Stimulated activated CD4-positive, alpha-beta T cell treated with anti-CD3 and anti-CD28 coated beads, TNF-alpha, amount 100 ng/mL, for 24 hours (primary cell): ENCODE results near the gene G6PD.
A peak's percentile ranks its signal among the peaks of the same experiment; 100 is the strongest.
"Not testable (repeated sequence)": the region's sequence is repeated elsewhere in the genome, so short reads cannot be mapped to it uniquely, and the experiment has no call there.

Experiments
- DNase-seq, 3 experiments: peaks; one replicate each; pipeline ENCODE4 v3.0.0-alpha.2; 2020; ENCODE audit warnings: low read depth in 3 of 3

The G6PD gene

GRCh38 chrX:154515090-154515965, 31.3 kb downstream of the G6PD start:
- DNase-seq, result peak in 1 of 3 experiments; percentile 15

GRCh38 chrX:154513716-154514115, 32.9 kb downstream of the G6PD start:
- no peak for DNase-seq

GRCh38 chrX:154512879-154513553, 33.6 kb downstream of the G6PD start:
- no peak for DNase-seq

GRCh38 chrX:154511761-154512160, 34.9 kb downstream of the G6PD start:
- no peak for DNase-seq

- DNase-seq, result no peak
Measured at GRCh38 chrX:154509455-154509854, 37.2 kb downstream of the G6PD start.

GRCh38 chrX:154508384-154508745, 38.3 kb downstream of the G6PD start:
- DNase-seq, result no peak

GRCh38 chrX:154507673-154508383, 38.8 kb downstream of the G6PD start:
- no peak for DNase-seq

- no peak for DNase-seq
Measured at GRCh38 chrX:154506483-154507332, 39.9 kb downstream of the G6PD start.

- DNase-seq, result no peak
Measured at GRCh38 chrX:154505734-154506133, 40.9 kb downstream of the G6PD start.

GRCh38 chrX:154502989-154503388, 43.7 kb downstream of the G6PD start:
- DNase-seq, result no peak

- DNase-seq, result no peak
Measured at GRCh38 chrX:154502098-154502497, 44.5 kb downstream of the G6PD start.

GRCh38 chrX:154501423-154501822, 45.2 kb downstream of the G6PD start:
- not testable (repeated sequence) for DNase-seq

GRCh38 chrX:154496591-154497137, 50.0 kb downstream of the G6PD start:
- DNase-seq, result not testable (repeated sequence)

GRCh38 chrX:154495472-154495922, 51.1 kb downstream of the G6PD start:
- no peak for DNase-seq

GRCh38 chrX:154494715-154495114, 51.9 kb downstream of the G6PD start:
- no peak for DNase-seq

- DNase-seq, result peak; percentile 72 to 88 (median 73)
Measured at GRCh38 chrX:154490414-154491083, 56.1 kb downstream of the G6PD start, which contains the start of gene SLC10A3. SLC10A3 (minus strand) TSS chrX:154490629; CDS start chrX:154488940, 1,689 bp downstream.

GRCh38 chrX:154490021-154490413, 56.6 kb downstream of the G6PD start:
- DNase-seq, result no peak

- no peak for DNase-seq
Measured at GRCh38 chrX:154489182-154489581, 57.5 kb downstream of the G6PD start.

- DNase-seq, result no peak
Measured at GRCh38 chrX:154488336-154489075, 58.1 kb downstream of the G6PD start.
